ENCODE data around the gene TEX264.

GRCh38 chr3:51720292-51721061 is 49.4 kb downstream of the TEX264 start:
- TF ChIP-seq CTCF (IDR thresholded peaks at IDR 0.05 in 8 of 11, conservative IDR thresholded peaks at IDR 0.05 in 3 of 11) (no peak), POLR2AphosphoS5 (IDR thresholded peaks at IDR 0.05) (no peak), POLR2A (IDR thresholded peaks at IDR 0.05) (no peak)
